Mononuclear cell (primary cell): ENCODE results near the gene LY6G6D. TPM values are rescaled to one million over a fixed set of nuclear protein-coding genes. Genes with fewer than 3 reads are reported as not detected.

ENCODE experiments used
- H3K27me3 ChIP-seq: 2 replicates; pipeline ENCODE4 v1.6.0; 2011; ENCODE audit warnings: low read length, control low read depth; ENCODE audit not compliant: insufficient read depth
- H3K4me1 ChIP-seq: 2 replicates; pipeline ENCODE4 v1.5.1; 2011; ENCODE audit warnings: mild to moderate bottlenecking, low read length, control low read depth; ENCODE audit not compliant: insufficient read depth
- H3K4me3 ChIP-seq: 2 replicates; pipeline ENCODE4 v1.5.1; 2011; ENCODE audit warnings: mild to moderate bottlenecking, low read length, moderate library complexity
- H3K9me3 ChIP-seq: 2 replicates; pipeline ENCODE4 v1.5.1; 2011; ENCODE audit warnings: low read depth, mild to moderate bottlenecking, control low read depth, low read length
- total RNA-seq: library from RNA; depleted of rRNA; stranded (reverse); fragments of >200 nt; gene quantifications from one replicate; pipeline ENCODE4 v1.2.3, GENCODE V29; 2012

LY6G6D gene, protein sequence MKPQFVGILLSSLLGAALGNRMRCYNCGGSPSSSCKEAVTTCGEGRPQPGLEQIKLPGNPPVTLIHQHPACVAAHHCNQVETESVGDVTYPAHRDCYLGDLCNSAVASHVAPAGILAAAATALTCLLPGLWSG
- 1.0 TPM for total RNA-seq

DNA sequence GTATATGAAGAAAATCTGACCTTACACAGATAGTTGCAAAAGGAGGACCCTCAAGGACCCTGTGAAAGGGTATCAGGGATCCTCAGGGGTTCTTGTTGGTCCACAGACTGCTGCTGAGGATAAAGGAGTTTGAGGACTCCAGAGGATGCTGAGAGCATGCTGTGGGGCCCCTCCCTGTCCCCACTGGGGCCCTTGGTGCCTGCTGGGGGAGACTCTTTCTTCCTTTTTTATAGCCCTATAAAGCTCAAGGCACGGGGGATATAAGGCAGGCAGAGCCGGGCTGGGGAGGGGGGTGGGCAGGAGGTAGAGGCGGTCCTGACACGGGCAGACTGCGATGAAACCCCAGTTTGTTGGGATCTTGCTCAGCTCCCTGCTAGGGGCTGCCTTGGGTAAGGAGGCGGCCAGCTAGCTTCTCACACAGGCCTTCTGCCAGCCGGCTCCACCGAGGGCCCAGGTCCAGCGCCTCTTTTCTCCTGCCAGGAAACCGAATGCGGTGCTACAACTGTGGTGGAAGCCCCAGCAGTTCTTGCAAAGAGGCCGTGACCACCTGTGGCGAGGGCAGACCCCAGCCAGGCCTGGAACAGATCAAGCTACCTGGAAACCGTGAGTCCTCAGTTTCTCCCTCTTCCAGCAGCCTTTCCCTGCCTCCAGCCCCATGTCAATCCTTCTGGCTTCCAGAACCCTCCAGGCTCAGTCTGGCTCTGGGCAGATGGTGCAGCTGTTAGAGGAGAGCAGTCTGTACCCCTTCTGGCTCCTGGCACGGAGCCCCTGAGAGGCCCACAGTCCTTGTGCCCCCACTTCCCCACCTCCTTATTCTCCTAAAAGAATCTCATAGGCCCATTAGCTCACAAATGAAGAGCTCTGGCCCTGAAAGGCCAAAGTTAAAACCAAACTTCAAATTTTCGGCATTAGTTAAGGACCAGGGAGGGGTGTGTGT is at the start of gene LY6G6D:
Gene LY6G6D (plus strand): TSS at position 327 of the 937 bp plus-strand sequence. CDS start 8 bp downstream, at position 335.
- Histone ChIP-seq H3K4me3 (no peak within 1 kb of the TSS), H3K4me1 (peaks cover 16% of the 10 kb centered on the region), H3K9me3 (no peaks in the 10 kb centered on the region), H3K27me3 (no peaks in the 10 kb centered on the region)

DNA sequence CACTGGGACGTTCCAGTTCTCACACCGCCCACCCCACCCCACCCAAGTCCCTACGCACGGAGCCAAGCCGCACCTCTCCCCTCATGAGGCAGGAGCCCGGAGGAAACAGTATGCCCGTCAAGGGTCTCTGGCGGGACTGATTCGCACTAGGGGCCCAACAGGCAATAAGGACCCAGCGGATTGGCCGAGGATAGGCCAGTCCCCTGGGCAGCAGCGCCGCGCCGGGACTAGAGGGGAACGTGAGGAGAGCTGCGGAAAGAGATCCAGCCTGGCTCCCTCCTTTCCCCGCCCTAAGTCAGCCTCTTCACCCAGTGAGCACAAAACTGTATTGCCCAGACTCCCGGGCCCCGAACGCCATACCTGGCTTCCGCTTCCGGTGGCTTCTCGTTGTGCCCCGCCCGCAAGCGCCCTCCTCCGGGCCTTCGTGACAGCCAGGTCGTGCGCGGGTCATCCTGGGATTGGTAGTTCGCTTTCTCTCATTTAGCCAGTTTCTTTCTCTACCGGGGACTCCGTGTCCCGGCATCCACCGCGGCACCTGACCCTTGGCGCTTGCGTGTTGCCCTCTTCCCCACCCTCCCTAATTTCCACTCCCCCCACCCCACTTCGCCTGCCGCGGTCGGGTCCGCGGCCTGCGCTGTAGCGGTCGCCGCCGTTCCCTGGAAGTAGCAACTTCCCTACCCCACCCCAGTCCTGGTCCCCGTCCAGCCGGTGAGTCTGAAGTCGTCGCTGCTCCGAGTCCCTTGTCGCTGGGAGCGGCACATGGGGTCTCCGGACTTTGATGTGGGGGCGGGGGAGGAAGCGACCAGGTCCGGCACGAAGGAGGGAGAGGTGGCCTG is 49.4 kb upstream of the LY6G6D start, which contains the start of gene CSNK2B:
Gene CSNK2B (plus strand): TSS at position 580 of the 836 bp plus-strand sequence. CDS start 752 bp downstream, outside the sequence.
- Histone ChIP-seq H3K9me3 (no peaks in the 10 kb centered on the region), H3K4me3 (peak within 1 kb of the TSS; percentile 86), H3K4me1 (peaks cover 61% of the 10 kb centered on the region), H3K27me3 (no peaks in the 10 kb centered on the region)

DNA sequence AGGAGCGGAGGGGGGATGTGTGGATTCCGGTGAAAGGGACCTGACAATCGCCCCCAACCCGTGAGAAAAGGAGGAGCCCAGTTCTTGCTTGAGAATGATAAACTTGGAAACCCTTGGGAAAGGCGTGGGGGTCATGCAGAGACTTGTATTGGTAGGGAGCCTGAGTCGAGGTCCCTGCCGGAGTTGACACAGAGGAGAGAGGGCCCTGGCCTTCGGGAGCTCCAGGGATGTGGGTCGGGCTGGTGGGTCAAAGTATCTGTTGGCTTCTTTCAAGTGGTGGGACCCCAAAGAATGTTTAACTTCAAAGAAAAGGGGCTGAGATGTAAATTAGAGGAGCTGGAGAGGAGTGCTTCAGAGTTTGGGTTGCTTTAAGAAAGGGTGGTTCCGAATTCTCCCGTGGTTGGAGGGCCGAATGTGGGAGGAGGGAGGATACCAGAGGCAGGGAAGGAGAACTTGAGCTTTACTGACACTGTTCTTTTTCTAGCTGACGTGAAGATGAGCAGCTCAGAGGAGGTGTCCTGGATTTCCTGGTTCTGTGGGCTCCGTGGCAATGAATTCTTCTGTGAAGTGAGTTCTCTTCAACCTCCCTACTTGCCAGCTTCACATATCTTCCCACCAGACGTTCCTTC is 48.7 kb upstream of the LY6G6D start:
- Histone ChIP-seq H3K4me1 (peaks cover 53% of the 10 kb centered on the region), H3K4me3 (peak overlapping the region; percentile 86), H3K9me3 (no peaks in the 10 kb centered on the region), H3K27me3 (no peaks in the 10 kb centered on the region)

DNA sequence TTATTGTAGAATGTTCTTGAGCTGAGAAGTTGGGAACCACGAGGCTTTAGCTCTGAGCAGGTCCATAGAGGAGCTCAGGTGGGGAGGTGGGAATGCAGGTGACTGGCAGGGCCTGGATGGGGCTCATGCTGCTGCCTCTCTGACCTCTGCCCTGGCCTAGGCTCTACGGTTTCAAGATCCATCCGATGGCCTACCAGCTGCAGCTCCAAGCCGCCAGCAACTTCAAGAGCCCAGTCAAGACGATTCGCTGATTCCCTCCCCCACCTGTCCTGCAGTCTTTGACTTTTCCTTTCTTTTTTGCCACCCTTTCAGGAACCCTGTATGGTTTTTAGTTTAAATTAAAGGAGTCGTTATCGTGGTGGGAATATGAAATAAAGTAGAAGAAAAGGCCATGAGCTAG is 45.5 kb upstream of the LY6G6D start, which contains the start of gene LY6G5B:
Gene LY6G5B (plus strand): TSS at position 301 of the 400 bp plus-strand sequence. CDS start 975 bp downstream, outside the sequence.
- Histone ChIP-seq H3K4me3 (no peak within 1 kb of the TSS), H3K27me3 (no peaks in the 10 kb centered on the region), H3K4me1 (peaks cover 23% of the 10 kb centered on the region), H3K9me3 (no peaks in the 10 kb centered on the region)

DNA sequence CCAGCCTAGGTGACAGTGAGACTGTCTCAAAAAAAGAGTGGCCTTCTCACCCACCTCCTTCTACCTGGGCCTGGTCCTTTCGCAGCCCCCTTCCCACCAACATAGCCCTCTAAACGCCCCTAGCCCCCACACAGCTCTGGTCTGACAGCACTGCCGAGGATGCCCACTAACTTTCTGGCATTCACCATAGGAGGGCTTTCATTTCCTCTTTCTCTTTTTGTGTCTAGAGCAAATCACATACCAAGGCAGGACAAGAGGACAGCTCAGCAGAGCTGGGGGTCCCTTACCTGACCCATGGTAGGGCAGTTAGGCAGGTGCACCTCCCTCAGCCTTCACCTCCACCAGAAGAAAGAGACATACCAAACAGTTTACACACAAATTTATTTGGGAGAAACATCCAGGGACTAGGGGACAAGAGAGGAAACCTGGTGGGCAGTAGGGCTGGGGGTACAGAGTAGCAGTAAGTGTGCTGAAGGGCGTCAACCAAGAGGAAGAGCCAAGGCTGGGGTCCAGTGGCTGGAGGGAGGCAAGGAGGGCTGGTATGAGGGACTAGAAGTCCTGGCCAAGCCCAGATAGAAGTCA is 38.7 kb upstream of the LY6G6D start:
- H3K27me3 ChIP-seq = no peaks in the 10 kb centered on the region
- H3K4me1 ChIP-seq = peaks cover 20% of the 10 kb centered on the region
- H3K4me3 ChIP-seq = no peak overlapping the region
- H3K9me3 ChIP-seq = no peaks in the 10 kb centered on the region

DNA sequence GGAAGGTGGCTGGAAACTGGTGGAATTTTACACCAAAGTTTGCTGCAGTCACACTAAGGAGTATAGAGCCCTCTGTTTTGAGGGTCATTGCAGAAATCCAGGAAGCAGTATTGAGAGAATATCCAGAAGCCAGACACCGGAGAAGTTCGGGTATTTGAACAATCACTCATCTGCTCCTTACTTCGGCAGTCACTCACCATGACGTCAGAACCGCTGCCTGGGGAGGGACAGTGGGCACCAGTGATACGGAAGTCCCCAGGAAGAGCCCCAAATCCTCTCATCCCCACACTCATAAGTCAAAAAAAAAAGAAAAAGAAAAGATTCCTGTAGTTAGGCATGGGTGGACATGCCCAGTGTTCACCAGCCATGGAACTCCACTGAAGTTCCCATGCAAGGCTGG is 38.2 kb upstream of the LY6G6D start:
- H3K4me1 ChIP-seq = peaks cover 24% of the 10 kb centered on the region
- no peaks in the 10 kb centered on the region for H3K27me3 ChIP-seq
- H3K4me3 ChIP-seq = no peak overlapping the region
- no peaks in the 10 kb centered on the region for H3K9me3 ChIP-seq

DNA sequence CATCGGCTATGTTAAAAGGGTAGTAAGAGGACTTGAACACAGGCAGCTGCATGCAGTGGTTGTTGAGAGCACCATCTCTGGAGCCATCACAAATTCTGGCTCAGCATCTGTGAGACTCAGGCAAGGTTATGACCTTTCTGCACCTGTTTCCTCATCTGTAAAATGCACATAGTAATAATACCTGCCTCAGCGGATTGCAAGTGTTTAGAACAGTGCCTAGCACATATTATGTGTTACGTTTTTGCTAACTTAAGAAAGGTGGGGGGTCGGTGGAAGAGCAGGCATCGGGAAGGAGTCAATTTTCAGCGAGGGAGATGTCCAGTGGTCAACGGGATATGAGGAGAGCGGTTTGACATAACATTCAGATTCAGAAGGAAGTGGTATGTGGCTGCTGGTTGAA is 37.2 kb upstream of the LY6G6D start:
- no peak overlapping the region for H3K4me3 ChIP-seq
- no peaks in the 10 kb centered on the region for H3K27me3 ChIP-seq

DNA sequence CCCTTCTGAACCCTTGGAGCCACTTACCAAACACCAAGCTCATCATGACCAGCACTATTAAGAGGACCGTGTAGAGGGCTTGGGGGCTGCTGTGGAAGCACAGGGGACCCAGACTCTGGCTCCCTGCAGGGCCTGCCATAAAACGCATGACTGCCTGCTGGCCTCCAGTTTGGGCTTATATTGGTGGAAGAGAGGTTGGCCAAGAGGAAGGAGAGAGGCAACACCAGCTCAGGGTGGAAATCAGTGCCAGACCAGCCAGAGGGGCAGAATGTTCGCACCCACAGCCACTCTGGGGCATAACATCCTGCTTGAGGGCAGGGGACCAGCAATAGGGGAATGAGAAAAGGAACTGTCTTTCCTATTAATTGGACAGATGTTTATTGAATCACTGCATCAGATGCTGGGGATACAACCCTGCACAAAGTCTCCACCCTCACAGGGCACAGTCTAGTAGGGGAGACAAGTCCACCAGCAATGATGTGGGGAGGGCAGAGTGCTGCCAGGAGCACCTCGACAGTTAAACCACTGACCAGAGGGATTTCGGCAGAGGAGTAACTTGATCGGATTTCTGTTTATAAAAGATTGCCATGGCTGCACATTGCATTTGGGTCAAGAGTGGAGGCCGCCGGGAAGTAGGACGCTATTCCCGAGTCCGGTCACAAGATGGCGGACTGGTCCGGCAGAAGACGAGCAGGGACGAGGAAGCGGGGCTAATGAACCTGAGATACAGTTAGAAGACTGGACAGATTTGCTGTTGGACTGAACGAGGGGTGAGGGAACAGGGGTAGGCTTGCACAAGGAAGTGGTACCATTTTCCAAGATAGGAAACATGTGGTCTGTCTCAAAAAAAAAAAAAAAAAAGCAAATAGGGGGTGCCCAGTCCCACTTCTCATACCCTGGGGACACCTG is 34.7 kb upstream of the LY6G6D start, which contains the start of gene LY6G5C:
Gene LY6G5C (minus strand): TSS at position 842 of the 909 bp plus-strand sequence. CDS start 694 bp downstream, at position 148.
- H3K27me3 ChIP-seq = no peaks in the 10 kb centered on the region
- no peaks in the 10 kb centered on the region for H3K9me3 ChIP-seq
- peak within 1 kb of the TSS; percentile 45 for H3K4me3 ChIP-seq
- H3K4me1 ChIP-seq = peaks cover 28% of the 10 kb centered on the region

More for the DNA sequence above, 37.2 kb upstream of the LY6G6D start:
- no peaks in the 10 kb centered on the region for H3K9me3 ChIP-seq
- peaks cover 24% of the 10 kb centered on the region for H3K4me1 ChIP-seq

DNA sequence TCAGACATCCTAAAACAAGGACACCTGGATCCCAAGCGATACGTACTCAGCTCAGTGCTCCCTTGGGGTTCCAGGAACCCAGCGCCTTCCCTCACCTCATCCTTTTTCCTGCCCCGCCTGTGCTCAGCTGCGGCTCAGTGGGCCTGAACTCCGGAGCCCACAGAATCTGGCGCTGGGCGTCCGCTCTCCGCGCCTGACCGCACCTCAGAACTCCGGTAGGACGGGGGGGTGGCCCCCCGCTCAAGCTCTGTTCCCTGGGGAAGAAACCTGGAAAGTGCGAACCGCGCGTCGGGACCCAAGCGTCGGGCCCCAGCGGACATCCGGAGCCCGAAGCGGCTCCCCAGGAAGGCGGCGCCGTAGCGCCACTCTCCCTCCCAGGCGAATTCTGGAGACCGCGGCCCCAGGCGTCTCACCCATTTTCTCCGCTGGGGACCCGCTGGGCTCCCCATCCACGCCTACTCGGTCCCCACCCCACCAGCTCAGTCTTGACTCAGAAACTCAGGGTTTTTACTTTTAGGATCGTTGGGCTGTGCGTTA is 33.9 kb upstream of the LY6G6D start:
- Histone ChIP-seq H3K27me3 (no peaks in the 10 kb centered on the region), H3K4me1 (peaks cover 27% of the 10 kb centered on the region), H3K9me3 (no peaks in the 10 kb centered on the region), H3K4me3 (peak overlapping the region; percentile 45)

DNA sequence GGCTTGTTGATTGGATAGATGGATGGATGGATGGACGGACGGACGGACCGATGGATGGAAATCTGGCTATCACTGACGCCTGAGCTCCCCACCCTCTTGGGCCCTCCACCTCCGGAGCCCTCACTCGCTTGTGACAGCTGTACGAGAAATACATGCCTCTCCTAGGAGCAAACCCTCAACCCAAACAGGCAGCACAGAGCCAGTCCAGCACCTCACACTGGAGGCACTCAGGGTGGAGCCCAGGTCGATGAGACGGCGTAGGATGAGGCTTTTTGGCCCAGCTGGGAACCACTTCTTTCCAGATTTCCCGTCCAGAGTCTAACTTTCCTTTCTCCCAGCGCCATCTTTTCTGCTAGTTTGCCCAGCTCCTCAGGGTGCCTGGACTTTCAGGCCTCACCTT is 31.6 kb upstream of the LY6G6D start:
- Histone ChIP-seq H3K9me3 (no peaks in the 10 kb centered on the region), H3K4me1 (peaks cover 21% of the 10 kb centered on the region)

DNA sequence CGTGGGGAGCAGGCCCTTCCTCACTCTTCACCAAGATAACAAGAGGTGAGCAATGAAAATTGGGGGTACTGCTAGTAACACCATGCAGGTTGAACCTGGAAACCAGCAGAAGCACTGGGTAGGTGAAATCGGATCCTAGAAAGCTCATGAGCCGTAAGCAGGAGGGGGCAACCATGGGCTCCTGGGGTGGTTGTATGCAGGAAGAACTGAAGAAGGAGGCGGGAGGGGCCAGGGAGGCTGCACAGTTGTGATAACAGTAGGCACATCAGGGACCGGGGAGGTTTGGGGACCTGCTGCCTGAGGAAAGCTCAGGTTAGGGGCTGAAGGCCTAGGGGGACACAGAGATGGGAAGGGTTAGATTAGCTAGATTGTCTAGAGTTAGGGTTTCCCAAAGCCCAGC is 28.7 kb upstream of the LY6G6D start:
- Histone ChIP-seq H3K9me3 (no peaks in the 10 kb centered on the region), H3K4me3 (no peak overlapping the region), H3K4me1 (peaks cover 19% of the 10 kb centered on the region), H3K27me3 (no peaks in the 10 kb centered on the region)

More for the DNA sequence above, 31.6 kb upstream of the LY6G6D start:
- H3K27me3 ChIP-seq = no peaks in the 10 kb centered on the region
- no peak overlapping the region for H3K4me3 ChIP-seq

DNA sequence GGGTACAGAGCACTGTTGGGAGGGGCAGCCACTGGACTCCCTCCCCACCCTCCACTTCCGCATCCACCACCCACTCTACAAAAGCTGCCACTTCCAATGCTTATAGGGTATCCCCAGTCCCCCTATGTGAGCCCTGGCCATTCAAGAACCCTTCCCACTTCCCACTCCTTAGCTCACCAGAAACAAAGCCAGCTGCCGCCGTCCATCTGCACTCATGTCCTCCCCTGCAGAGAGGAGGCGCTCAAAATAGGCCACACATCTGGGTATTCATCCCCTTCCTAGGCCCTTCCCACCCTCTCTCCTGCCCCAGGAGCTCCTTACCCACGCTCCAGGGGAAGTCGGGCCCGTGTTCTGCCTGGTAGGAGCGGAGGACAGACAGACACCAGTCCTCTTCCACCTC is 27.8 kb upstream of the LY6G6D start:
- Histone ChIP-seq H3K4me3 (no peak overlapping the region), H3K9me3 (no peaks in the 10 kb centered on the region), H3K27me3 (no peaks in the 10 kb centered on the region), H3K4me1 (peaks cover 16% of the 10 kb centered on the region)
